Smooth muscle cell of the brain vasculature (primary cell): ENCODE results near the gene CORT.
"Not testable (repeated sequence)": the region's sequence is repeated elsewhere in the genome, so short reads cannot be mapped to it uniquely, and the experiment has no call there.

Experiments used
- DNase-seq: peaks from one replicate; pipeline ENCODE4 v3.0.0-alpha.2; 2012; ENCODE audit warnings: low read depth, low spot score

The CORT gene, protein sequence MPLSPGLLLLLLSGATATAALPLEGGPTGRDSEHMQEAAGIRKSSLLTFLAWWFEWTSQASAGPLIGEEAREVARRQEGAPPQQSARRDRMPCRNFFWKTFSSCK

DNA sequence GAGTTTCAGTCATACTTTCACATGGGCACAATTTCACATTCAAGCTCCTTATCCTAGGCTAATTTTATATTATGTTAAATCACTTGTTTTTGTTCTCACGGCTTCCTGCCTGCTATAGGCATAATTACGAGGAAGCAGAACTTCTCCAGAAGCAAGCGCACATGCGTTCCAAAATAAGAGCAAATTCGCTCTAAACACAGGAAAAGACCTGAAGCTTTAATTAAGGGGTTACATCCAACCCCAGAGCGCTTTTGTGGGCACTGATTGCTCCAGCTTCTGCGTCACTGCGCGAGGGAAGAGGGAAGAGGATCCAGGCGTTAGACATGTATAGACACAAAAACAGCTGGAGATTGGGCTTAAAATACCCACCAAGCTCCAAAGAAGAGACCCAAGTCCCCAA is at the start of gene CORT:
TSS of gene CORT (plus strand) at position 281 of the 400 bp plus-strand sequence. CDS start 193 bp downstream, outside the sequence.
- DNase-seq, result no peak

DNA sequence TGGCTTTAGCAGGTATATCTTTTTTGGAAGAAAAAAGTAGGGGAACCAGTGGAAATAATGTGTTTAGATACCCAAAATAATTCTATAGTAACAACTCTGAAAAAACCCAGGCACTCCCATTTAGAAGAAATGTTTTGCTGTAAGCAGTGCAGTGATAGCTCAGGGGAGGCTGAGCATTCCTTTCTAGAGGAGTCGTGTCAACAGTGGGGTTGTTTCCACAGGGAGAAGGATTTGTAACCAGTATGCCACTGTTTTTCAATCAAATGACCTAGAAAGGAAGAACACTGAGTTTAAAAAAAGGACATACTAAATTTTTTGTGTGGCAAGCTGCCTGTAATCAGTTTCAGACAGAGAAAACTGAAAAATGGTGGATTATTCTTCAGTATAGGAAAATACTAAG is 48.5 kb upstream of the CORT start:
- DNase-seq, result no peak

DNA sequence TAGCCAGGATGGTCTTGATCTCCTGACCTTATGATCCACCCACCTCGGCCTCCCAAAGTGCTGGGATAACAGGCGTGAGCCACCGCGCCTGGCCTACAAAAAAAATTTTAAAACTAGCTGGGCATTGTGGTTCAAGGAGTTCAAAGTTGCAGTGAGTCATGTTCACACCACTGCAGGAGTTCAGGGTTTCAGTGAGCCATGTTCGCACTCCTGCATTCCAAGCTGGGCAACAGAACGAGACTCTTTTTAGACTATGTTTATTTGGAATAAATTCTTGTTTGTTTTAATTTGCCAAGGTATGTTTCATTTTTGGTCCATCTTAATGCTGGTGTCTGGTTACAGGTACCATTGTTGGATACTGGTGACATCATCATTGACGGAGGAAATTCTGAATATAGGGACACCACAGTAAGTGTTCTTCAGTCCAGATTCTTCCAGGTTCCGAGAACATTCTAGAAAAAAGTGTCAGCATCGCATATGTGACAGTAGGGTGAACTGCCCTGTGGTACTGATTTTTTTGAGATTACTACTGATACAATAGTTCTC is 47.0 kb upstream of the CORT start:
- DNase-seq, result peak; percentile 57

DNA sequence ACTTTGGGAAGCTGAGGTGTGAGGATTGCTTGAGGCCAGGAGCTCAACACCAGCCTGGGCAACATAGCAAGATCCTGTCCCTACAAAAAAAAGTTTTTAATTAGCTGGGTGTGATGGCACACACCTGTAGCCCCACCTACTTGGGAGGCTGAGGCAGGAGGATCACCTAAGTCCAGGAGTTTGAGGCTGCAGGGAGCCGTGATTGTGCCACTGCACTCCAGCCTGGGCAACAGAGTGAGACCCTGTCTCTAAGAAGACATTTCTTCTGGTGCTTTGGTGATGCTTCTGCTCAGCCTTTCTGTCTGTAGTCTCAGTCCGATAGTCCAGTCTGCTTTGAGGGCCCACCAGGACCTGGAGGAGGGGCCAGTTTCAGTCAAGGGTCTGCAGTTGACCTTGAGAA is 42.6 kb upstream of the CORT start:
- no peak for DNase-seq

DNA sequence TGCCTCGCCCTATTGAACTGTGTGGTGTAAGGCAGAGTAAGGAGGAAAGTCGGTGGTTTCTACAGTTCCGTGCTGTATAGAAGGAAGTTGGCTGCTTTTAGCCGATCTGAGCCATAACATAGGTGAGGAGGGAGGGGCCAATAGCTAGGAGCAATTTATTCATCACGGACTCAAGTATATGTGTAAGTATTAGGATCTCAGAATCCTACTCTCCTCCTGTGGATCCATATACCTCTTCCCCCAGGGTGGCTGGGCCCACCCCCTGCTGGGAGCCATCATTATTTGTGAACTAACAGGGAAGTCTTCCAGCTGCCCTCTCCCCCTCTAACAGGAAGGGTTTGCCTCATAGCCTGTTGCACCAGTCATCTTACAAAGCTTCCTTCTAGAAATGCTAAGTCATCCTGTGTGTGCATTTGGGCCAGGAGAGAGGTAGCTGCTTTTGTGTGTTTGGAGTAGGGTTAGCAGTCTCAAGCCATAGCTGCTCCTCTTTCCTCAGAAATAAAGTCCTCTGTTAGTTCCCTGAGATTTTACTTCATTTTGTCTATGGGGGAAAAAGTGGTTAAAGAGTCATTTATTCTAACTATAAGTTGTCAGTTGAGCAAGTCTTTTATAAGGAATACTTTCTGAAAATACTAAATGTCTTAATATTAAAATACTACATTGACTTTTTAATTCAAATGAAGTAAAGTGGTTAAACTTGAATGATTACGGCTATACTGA is 34.5 kb upstream of the CORT start:
- DNase-seq, result no peak

DNA sequence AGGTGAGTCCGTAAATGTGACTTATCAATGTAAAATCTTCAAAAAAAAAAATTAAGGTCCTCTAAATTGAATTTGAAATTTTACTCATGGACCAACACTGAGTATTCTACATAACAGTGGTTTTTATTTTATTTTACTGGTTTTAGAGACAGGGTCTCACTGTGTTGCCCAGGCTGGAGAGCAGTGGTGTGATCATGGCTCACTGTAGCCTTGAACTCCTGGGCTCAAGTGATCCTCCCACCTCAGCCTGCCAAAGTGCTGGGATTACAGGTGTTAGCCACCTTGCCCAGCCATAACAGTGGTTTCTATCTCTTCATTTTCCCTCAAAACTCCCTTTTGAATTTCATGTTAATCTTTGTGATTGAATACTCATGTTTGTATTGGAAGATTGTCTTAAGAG is 33.9 kb upstream of the CORT start:
- DNase-seq, result not testable (repeated sequence)

DNA sequence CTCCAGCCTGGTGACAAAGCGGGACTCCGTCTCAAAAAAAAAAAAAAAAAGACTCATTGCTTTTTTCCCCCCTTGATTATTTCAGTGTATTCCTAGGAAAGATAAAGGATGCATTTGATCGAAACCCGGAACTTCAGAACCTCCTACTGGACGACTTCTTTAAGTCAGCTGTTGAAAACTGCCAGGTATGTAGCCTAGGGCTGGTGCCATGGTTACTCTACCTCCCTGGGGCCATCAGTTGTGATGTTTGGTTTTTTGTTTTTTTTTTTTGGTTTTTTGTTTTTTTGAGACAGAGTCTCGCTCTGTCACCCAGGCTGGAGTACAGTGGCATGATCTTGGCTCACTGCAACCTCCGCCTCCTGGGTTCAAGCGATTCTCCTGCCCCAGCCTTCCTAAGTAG is 31.1 kb upstream of the CORT start:
- DNase-seq, result not testable (repeated sequence)

DNA sequence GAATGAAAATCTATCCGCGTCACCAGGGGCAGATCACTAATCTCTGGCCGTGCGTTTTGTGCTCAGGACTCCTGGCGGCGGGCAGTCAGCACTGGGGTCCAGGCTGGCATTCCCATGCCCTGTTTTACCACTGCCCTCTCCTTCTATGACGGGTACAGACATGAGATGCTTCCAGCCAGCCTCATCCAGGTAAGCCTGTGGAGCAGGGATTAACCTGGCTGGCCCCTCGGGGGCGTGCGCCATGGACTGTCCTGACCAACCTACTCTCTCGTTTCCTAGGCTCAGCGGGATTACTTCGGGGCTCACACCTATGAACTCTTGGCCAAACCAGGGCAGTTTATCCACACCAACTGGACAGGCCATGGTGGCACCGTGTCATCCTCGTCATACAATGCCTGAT is 30.5 kb upstream of the CORT start:
- no peak for DNase-seq

DNA sequence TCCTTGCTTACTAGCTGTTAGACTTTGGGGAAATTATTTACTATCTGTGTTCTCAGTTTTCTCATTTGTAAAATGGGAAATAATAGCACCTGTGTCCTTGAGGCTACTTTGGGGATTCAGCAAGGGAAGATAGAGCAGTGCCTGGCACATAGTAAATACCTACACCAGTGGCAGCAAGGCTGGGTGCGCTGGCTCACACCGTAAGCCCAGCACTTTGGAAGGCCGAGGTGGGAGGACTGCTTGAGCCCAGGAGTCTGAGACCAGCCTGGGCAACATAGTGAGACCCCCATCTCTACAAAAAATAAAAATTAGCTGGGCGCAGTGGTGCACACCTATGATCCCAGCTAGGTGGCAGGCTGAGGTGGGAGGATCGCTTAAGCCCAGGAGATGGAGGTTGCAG is 28.2 kb upstream of the CORT start:
- DNase-seq, result no peak

DNA sequence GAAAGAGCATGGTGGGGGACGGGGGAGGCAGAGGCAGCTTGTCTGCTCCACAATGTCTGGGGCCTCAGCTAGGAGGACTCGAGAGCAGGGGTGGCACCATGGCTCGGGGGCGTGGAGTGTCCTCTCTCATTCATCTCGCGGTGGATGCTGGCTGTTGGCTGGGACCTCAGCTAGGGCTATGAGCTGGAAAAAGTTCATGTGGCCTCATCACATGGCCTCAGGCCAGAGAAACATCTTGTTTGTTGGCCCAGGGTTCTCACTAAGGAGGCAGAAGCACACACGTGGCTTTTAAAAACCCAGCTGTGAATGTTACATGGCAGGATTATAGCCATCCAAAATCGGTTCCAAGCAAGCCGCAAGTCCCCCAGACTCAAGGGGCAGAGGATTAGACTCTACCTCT is 25.8 kb upstream of the CORT start:
- DNase-seq, result no peak

DNA sequence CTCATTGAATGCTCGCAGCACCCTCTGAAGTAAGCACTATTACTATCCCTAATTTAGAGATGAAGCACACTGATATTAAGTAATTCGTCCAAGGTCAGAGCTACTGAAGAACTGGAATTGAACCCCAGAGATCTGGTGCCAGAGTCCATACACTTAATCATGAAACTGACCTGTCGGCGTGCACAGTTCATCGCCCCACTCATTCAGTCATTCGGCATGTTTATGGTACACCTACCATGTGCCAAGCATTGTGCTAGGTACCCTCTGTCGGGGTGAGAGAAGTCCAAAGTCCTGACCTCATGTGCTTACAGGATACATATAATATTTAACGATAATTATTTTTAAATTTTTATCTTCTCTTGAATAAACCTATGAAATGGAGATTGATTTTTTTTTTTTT is 25.2 kb upstream of the CORT start:
- DNase-seq, result no peak

DNA sequence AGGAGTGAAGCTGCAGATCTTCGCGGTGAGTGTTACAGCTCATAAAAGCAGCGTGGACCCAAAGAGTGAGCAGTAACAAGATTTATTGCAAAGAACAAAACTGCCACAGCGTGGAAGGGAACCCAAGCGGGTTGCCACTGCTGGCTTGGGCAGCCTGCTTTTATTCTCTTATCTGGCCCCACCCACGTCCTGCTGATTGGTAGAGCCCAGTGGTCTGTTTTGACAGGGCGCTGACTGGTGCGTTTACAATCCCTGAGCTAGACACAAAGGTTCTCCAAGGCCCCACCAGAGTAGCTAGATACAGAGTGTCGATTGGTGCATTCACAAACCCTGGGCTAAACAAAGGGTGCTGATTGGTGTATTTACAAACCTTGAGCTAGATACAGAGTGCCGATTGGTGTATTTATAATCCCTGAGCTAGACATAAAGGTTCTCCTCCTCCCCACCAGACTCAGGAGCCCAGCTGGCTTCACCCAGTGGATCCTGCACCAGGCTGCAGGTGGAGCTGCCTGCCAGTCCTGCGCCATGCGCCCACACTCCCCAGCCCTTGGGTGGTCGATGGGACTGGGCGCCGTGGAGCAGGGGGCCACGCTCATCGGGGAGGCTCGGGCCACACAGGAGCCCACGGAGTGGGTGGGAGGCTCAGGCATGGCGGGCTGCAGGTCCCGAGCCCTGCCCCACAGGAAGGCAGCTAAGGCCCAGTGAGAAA is 23.9 kb upstream of the CORT start:
- not testable (repeated sequence) for DNase-seq

DNA sequence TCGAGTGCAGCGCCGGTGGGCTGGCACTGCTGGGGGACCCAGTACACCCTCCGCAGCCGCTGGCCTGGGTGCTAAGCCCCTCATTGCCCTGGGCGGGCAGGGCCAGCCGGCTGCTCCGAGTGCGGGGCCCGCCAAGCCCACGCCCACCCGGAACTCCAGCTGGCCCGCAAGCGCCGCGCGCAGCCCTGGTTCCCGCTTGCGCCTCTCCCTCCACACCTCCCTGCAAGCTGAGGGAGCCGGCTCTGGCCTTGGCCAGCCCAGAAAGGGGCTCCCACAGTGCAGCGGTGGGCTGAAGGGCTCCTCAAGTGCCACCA is 23.3 kb upstream of the CORT start:
- DNase-seq, result not testable (repeated sequence)

DNA sequence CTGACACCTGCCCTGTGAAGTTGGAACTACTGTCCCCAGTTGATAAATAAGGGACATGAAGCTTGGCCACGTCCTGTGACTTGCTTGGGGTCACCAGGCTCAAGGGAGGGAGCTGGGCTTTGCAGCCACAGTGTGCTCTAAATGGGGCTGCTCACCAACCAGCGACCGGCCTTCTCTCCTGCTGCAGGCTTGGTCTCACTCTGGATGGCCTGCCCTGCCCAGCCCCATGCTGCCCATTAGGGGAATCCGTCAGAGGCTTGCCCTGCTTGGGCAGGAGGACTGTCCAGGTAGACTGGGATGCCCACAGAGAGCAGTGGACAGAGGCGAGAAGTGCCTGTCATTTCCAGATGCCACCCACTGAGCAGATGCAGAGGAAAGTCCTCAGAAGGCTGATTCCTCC is 20.8 kb upstream of the CORT start:
- no peak for DNase-seq

DNA sequence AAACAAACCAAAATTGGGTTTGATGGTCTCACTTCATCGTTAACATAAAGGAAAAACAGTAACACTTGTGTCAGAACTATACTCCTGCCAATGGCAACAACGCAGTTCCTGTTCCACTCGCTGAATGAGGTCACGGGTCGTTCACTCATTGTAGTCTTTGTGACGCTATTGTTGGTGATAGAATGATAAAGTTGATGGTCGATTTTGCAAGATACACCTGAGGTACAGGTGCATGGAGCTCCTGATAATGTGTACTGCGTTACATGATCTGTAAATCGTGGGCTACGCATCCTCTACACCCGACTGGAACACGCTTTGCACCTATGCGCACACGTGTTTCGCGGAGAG is 20.0 kb upstream of the CORT start:
- DNase-seq, result no peak

DNA sequence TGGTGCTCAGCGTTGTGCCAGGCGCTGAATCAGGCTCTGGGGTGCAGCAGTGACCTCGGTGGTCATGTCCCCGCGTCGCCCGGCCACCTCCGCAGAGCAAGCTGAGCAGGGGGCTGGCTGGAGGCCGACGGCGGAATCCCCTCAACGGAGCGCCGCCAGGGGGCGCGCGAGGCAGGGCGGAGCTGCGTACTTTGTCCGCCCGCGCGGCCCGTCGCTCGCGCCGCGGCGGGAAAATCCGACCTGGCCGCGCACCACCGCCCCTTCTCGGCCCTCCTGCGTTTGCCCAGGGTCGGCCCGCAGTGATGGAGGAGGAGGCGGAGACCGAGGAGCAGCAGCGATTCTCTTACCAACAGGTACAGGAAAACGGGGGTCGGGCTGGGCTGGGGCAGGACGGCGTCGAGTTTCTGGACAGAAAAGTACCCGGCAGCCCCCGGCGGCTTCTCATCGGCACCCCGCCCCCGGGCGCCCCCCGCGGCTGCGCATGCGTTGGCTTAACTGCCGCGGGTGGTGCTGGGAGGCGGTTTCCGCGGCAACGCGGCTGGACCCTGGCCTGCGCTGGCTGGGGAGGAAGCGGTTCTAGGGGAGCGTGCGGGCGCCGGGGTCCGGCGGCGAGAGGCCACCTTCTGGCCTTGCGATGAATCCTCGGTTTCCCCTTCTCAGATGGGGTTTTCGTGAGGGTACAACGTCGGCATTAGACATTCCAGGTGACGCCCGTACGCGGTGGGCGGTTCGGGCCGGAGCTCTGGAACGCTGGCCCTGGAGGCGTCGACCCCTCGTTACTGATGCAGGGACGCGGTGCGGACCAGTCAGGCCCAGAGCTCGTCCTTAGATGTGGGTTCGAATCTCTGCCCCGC is 19.4 kb upstream of the CORT start, which contains the start of gene CENPS:
TSS of gene CENPS (plus strand) at position 218 of the 854 bp plus-strand sequence. CDS start at position 303, 85 bp downstream.
- DNase-seq, result peak; percentile 73

DNA sequence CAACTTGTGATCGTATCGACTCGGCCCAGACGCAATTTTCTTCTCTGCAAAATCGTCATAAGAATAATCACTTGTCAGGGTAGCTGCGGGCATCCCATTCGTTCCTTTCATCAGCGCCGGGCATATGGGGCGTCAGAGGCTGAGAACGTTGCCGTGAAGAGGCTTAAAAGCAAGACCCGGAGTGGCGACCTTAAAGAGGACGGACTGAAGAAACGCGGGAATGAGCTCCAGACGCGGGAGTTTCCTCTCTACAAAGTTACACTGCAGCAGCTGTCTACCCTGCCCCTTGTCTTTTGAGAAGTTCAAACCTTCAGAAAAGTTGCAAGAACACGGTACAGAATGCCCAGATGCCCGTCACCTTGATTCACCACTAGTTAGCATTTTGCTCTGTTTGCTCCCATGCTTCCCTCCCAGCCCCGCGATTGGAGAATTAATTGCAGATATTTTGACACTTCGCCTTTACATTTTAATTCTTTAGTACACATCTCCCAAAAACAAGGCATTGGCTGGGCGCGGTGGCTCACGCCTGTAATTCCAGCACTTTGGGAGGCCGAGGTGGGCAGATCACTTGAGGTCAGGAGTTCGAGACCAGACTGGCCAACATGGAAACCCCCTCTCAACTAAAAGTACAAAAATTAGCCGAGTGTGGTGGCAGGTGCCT is 18.6 kb upstream of the CORT start:
- DNase-seq, result no peak

DNA sequence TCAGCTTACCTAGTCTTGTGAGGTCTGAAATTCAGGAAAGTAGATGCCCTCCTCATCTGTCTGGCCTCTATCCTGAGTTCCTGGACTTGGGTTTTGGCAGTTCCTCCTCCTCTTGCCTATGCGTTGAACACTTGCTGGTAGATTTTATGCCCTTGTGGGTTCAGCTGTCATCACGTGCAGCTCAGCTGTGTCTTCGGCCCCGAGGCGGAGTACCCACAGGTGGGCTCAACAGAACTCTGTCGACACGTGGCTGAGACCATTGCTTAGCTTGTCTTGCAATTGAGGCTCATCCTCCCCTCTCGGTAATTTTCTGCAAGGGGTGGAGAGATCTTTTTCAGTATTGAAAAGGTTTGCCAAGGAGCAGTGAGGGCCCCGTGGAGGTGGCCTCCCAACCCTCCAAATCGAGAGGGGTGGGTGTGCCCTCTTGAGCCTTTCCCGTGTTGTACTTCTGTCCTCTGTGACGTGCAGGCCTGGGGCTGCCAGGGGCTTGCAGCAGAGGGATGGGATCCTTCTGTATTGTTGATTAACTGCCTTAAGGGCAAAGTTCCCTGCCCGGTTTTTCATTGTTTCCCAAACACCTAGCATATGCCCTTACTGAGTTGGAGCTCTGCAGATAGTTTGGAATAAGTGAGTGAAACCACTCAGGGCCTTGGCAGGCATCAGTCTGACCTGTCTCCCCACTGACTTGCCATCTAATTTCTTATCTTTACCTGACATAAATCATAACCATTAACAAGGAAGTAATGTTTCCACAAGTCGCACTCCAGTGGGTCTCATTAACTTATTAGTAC is 16.7 kb upstream of the CORT start:
- no peak for DNase-seq

DNA sequence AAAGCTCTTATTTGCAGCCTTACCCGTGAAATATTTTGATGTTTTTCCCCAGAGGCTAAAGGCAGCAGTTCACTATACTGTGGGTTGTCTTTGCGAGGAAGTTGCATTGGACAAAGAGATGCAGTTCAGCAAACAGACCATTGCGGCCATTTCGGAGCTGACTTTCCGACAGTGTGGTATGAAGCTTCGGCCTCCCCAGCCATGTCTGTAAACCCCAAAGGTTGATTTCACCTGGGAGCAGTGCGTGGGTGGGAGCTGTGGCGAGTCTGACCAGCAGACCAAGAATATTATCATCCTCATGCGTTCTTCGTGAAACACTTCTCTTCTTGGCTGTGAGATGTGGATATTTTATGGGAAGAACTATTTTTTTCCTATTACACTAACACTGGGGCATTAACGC is 16.0 kb upstream of the CORT start:
- DNase-seq, result no peak

DNA sequence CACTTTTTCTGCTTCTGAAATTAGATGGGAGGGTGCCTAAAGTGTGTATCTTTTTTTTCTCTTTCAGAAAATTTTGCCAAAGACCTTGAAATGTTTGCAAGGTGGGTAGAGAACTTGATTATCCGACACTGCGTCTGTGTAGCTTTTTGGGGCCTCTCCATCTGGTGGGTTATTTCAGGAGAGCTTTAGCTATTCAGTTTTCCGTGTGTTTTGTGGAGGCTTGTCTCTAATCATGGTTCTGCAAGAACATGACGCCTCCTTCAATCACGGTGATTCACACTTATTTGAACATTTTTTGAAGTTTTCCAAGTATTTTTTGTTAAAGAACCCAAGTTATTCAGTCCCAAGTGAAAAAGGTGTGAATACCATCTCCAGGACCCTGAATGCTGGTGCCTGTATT is 15.2 kb upstream of the CORT start:
- no peak for DNase-seq

DNA sequence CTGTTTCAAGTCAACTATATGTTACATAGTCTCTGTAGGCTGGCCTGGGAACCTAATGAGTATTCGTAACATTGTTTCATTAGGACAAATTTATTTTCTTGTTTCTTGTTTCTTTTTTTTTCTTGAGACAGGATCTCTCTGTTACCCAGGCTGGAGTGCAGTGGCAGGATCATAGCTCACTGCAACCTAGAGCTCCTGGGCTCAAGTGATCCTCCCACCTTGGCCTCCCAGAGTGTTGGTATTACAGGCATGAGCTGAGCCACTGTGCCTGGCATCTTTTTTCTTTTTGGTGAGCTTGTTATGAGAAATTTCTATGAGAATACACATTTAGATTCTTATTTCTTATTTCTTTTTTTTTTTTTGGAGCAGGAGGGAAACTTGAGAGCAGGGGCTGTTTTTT is 12.8 kb upstream of the CORT start:
- DNase-seq, result no peak
